Mammary epithelial cell (primary cell): Measurements from ENCODE around the gene C1orf232.

ENCODE experiments used
- CTCF ChIP-seq, 2 donors: IDR thresholded peaks in 1 of 2; conservative IDR thresholded peaks in 1 of 2; 2 replicates each; pipeline ENCODE4 v1.5.1; 2011 to 2012; ENCODE audit warnings: inconsistent platforms in 2 of 2, low read length in 2 of 2, mild to moderate bottlenecking in 2 of 2, control low read depth in 1 of 2, low read depth in 1 of 2; ENCODE audit not compliant: insufficient read depth in 1 of 2; ENCODE audit errors: extremely low read depth in 1 of 2
- EZH2 ChIP-seq: IDR thresholded peaks from 2 replicates; pipeline ENCODE4 v1.6.1; 2012; ENCODE audit warnings: low read length, inconsistent platforms, borderline replicate concordance

- TF ChIP-seq CTCF (conservative IDR thresholded peaks at IDR 0.05 in 1 of 2, IDR thresholded peaks at IDR 0.05 in 1 of 2; ENCODE audit: extremely low read depth in 1 of 2, insufficient read depth in 1 of 2, low read depth in 1 of 2, low read length in 2 of 2) (no peak), EZH2 (no peak)
Measured at GRCh38 chr1:26213335-26213905, 44.7 kb upstream of the C1orf232 start.
